Measurements from ENCODE around the gene STAC2. TPM values are rescaled to one million over a fixed set of nuclear protein-coding genes. Genes with fewer than 3 reads are reported as not detected.

STAC2 gene
- total RNA-seq, 1 experiment from 2014 or later = 0.08 TPM

- DNase-seq (ENCODE audit: low read depth, low spot score) (peak; percentile 2), ATAC-seq (no peak)
- ChIA-PET CTCF (interaction anchor here (0.5 to 1.1 kb wide), 5 partner anchors 10 to 184 kb away, joined by 3 to 13 read pairs (median 4); no protein-coding TSS in a partner anchor), POLR2A (no interaction called here)
- Histone ChIP-seq H3K27me3 (ENCODE audit: control insufficient read depth, insufficient read depth, low read length) (no peaks in the 10 kb centered on the region), H3K4me3 (ENCODE audit: low read depth in 2 of 2, low read length in 2 of 2) (no peak overlapping the region), H3K4me1 (ENCODE audit: control insufficient read depth, insufficient read depth, low read length) (no peaks in the 10 kb centered on the region), H3K9me3 (ENCODE audit: control insufficient read depth, insufficient read depth, low read depth, low read length) (no peaks in the 10 kb centered on the region), H3K27ac (ENCODE audit: low read length) (no peak overlapping the region), H3K36me3 (ENCODE audit: control insufficient read depth, insufficient read depth, low read length) (no peaks in the 10 kb centered on the region)
- BruUV-seq (replicated peaks) = no TSS peak
- in situ Hi-C loops (cut with HindIII; ENCODE audit: low pct_unique_long_range_greater_than_20kb, low sequenced_read_pairs) = no loop called here
- no peak for TF ChIP-seq TCF7L2 (IDR thresholded peaks at IDR 0.05; ENCODE audit: low read depth, low read length)
- no peak for TF ChIP-seq CTCF (IDR thresholded peaks at IDR 0.05)
- TF ChIP-seq POLR2AphosphoS5 (IDR thresholded peaks at IDR 0.05; ENCODE audit: low read depth, low read length) = no peak
- no peak for TF ChIP-seq SIN3A (IDR thresholded peaks at IDR 0.05; ENCODE audit: borderline replicate concordance, insufficient read depth, low read depth, low read length)
- TF ChIP-seq REST (IDR thresholded peaks at IDR 0.05; ENCODE audit: insufficient read depth in 1 of 2, low read depth in 2 of 2, low read length in 1 of 2) = no peak
- intact Hi-C loops (cut with micrococcal nuclease; ENCODE audit: unreplicated experiment) = no loop called here
Measured at GRCh38 chr17:39270923-39271322, 45.2 kb upstream of the STAC2 start.

- Histone ChIP-seq H3K36me3 (ENCODE audit: control insufficient read depth, insufficient read depth, low read length) (no peaks in the 10 kb centered on the region), H3K27me3 (ENCODE audit: control insufficient read depth, insufficient read depth, low read length) (no peaks in the 10 kb centered on the region), H3K4me1 (ENCODE audit: control insufficient read depth, insufficient read depth, low read length) (no peaks in the 10 kb centered on the region), H3K27ac (ENCODE audit: low read length) (no peak overlapping the region), H3K4me3 (ENCODE audit: low read depth in 2 of 2, low read length in 2 of 2) (no peak overlapping the region), H3K9me3 (ENCODE audit: control insufficient read depth, insufficient read depth, low read depth, low read length) (no peaks in the 10 kb centered on the region)
- CTCF ChIA-PET = no interaction called here
- DNase-seq (ENCODE audit: low read depth, low spot score) = no peak
- ATAC-seq = no peak
- intact Hi-C loops (cut with micrococcal nuclease; ENCODE audit: unreplicated experiment) = no loop called here
- POLR2A ChIA-PET = no interaction called here
- BruUV-seq (replicated peaks) = no TSS peak
- TF ChIP-seq POLR2AphosphoS5 (IDR thresholded peaks at IDR 0.05; ENCODE audit: low read depth, low read length) (no peak), REST (IDR thresholded peaks at IDR 0.05; ENCODE audit: insufficient read depth in 1 of 2, low read depth in 2 of 2, low read length in 1 of 2) (no peak), CTCF (IDR thresholded peaks at IDR 0.05) (no peak), TCF7L2 (IDR thresholded peaks at IDR 0.05; ENCODE audit: low read depth, low read length) (no peak), SIN3A (IDR thresholded peaks at IDR 0.05; ENCODE audit: borderline replicate concordance, insufficient read depth, low read depth, low read length) (no peak)
- in situ Hi-C loops (cut with HindIII; ENCODE audit: low pct_unique_long_range_greater_than_20kb, low sequenced_read_pairs) = no loop called here
Measured at GRCh38 chr17:39264119-39264518, 38.4 kb upstream of the STAC2 start.
